PC-3 (cell line): ENCODE measurements around the gene DLX2.

Source experiments
- EZH2phosphoT487 ChIP-seq: fragments of 300-600 bp; sonication (generic); IDR thresholded peaks from 2 replicates; pipeline ENCODE4 v1.6.1; 2018; ENCODE audit warnings: mild to moderate bottlenecking, antibody characterized with exemption, low read length, borderline replicate concordance
- TF ChIP-seq, protein P1 (sequence below): fragments of 300-600 bp; sonication (generic); conservative IDR thresholded peaks from 2 replicates; pipeline ENCODE4 v1.5.1; 2017; ENCODE audit warnings: antibody characterized with exemption, low read depth, mild to moderate bottlenecking, low read length

GRCh38 chr2:172095905-172096625, 6.6 kb downstream of the DLX2 start:
- TF ChIP-seq, protein P1, sequence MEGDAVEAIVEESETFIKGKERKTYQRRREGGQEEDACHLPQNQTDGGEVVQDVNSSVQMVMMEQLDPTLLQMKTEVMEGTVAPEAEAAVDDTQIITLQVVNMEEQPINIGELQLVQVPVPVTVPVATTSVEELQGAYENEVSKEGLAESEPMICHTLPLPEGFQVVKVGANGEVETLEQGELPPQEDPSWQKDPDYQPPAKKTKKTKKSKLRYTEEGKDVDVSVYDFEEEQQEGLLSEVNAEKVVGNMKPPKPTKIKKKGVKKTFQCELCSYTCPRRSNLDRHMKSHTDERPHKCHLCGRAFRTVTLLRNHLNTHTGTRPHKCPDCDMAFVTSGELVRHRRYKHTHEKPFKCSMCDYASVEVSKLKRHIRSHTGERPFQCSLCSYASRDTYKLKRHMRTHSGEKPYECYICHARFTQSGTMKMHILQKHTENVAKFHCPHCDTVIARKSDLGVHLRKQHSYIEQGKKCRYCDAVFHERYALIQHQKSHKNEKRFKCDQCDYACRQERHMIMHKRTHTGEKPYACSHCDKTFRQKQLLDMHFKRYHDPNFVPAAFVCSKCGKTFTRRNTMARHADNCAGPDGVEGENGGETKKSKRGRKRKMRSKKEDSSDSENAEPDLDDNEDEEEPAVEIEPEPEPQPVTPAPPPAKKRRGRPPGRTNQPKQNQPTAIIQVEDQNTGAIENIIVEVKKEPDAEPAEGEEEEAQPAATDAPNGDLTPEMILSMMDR = peak; percentile 59
- no peak for TF ChIP-seq EZH2phosphoT487
